NK-92 treated with Interleukin-12 subunit alpha and Interleukin-12 subunit beta, amount 100 ng/mL, for 24 hours (cell line): ENCODE measurements around the gene RBM15B.
"Not testable (repeated sequence)": the region's sequence is repeated elsewhere in the genome, so short reads cannot be mapped to it uniquely, and the experiment has no call there.

Experiments used
- DNase-seq: peaks from one replicate; lab custom pipeline; 2025; lab: John Stamatoyannopoulos, UW

The RBM15B gene

DNA sequence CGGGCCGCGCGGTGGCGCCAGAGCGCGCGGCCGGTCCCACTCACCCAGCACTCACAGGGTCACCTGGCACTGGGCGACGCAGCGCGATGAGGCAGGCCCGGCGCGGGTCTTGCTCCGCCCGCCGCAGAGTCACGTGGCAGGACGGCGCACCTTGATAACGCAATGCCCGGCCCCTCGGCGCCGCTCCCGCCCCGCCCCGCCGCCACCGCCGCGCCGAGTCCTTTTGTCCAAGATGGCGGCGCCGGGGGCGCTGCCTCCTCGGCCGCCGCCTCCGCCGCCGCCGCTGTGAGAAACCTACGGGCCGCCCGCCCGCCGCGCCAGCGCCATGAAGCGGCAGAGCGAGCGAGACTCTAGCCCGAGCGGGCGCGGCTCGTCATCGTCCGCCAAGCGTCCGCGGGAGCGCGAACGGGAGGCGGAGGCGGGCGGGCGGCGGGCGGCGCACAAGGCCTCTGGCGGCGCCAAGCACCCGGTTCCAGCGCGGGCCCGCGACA, at the start of gene RBM15B:
RBM15B (plus strand) TSS at position 211 of the 491 bp plus-strand sequence; CDS start at position 326, 115 bp downstream.
- DNase-seq = peak; percentile 87

- DNase-seq = no peak
Measured at GRCh38 chr3:51343918-51344687, 47.0 kb upstream of the RBM15B start.

GRCh38 chr3:51350751-51351150, 40.3 kb upstream of the RBM15B start:
- DNase-seq = no peak

DNA sequence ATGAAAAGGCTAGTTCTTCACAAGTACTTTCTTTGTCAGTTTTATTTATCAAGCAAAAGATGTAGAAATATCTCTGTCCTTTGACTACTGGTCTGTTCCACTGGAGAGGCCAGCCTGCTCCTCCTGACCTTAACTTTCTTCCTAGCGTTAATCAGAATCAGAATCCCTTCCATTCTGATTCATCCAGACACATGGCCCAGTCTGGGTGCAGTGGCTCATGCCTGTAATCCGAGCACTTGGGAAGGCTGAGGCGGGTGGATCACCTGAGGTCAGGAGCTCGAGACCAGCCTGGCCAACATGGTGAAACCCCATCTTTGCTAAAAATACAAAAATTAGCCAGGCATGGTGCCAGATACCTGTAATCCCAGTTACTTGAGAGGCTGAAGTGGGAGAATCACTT, 38.0 kb upstream of the RBM15B start:
- DNase-seq = no peak

- no peak for DNase-seq
Measured at GRCh38 chr3:51353691-51354090, 37.4 kb upstream of the RBM15B start.

DNA sequence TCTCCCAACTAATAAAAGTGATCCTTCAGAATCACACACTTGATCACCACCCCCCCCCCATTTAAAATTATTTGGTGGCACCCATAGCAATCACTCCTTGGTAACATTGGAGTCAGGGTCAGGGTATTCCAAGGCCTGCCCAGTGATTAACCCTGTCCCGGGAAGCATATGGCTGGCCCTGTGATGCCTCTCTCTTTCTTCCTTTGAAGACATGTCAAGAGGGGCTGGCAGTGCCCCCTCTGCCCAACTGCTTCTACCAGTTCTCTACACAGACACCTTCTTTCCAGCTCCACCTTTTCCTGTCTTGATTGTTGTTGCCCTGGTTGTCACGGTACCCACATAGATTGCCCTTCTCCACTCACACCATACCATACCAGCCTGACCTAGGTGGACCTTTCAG, 36.9 kb upstream of the RBM15B start:
- DNase-seq = no peak

DNA sequence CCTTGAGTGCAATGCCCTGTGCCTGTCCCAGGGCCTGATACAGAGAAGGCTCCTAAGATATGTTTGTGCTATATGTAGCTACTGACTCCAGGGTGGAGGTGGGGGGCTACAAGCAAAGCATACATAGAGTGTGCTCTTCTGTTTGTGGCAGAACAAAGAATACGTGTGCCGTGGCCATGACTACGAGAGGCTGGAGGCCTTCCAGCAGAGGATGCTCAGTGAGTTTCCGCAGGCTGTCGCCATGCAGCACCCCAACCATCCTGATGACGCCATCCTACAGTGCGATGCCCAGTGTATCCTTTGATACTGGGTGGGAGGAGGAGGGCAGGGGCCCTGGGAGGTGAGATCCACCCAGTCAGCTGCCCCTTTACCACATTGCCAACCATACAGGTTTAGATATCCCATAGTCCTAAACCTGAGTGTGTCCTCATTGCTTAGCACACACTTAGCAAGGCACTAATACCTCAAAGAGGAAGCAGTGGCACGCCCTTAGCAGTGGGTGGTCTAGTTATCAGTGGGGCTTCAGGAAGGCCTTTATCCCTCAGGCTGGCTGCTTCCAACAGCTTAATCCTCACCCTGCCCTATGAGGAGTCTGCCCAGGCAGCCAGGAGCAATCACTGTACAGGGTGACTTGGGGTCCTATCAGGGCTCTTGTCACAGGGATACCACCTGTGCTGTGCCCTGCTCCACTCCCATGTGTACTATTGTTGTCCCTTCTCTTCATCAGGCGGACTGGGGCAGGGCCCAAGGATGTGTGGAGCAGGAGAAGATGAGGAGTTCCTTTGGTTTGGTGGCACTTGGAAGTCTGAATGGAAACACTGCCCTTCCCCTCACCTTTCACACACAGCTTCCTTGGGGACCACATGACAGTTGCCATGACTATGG, 36.1 kb upstream of the RBM15B start:
- DNase-seq = no peak

DNA sequence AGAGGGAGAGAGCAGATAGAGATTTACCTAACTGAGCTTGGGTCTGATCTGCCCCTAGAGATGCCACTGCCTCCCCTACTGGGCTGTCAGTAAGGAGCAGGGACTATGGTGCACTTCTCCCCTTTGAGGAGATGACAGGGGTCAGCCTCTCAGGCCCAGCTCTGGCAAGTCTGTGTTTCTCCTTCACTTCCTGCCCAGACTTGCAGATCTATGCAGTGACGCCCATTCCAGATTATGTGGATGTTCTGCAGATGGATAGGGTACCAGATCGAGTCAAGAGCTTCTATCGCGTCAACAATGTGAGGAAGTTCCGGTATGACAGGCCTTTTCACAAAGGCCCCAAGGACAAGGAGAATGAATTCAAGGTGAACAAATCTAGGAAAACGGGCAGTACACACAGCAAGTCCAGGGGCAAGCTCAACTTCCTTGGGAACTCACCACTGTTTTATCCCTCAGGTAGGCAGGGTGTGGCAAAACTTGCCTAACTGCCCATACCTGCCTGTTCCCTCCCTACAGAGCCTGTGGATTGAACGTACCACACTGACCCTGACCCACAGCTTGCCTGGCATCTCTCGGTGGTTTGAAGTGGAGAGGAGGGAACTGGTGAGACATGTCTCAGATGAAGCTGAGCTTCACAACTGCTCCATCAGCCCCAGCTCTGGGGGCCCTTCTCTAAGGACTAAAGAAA, 35.0 kb upstream of the RBM15B start:
- DNase-seq = no peak

- DNase-seq = no peak
Measured at GRCh38 chr3:51357856-51358255, 33.2 kb upstream of the RBM15B start.

DNA sequence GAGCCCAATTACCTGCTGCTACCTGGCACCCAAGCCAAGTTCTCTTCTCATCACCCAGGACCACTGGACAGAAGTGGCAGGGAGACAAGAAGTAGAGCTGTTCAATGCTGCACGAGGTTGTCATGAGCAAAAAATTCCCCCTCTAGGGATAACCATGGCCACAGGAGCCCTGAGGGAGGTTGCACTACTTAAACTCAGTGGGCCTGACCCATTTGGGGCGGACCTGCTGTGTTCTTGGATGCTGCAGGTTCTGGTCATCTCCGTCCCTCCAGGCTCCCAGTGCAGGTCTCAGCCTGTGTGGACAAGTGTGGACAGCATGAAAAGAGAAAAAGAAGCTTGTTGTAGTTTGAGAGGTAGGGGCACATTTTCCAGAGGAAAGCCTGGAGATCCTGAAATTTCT, 32.1 kb upstream of the RBM15B start:
- DNase-seq = no peak

GRCh38 chr3:51360806-51361205, 30.3 kb upstream of the RBM15B start:
- DNase-seq = no peak

DNA sequence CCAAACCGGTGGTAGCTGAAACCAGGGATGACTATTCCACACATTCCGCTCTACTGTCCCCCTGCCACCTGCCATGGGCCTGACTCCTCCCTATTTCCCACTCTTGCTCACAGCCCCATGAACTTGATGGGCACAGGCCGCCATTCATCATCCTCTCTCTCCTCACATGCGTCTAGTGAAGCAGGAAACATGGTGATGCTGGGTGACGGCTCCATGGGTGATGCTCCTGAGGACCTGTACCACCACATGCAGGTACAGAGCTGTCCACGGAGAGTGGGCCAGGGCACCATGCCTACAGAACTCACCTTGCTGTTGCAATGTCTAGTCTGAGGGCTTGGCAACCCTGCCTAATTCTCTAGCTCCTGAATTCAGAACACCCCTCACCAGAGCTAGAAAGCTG, 29.3 kb upstream of the RBM15B start:
- DNase-seq = no peak

DNA sequence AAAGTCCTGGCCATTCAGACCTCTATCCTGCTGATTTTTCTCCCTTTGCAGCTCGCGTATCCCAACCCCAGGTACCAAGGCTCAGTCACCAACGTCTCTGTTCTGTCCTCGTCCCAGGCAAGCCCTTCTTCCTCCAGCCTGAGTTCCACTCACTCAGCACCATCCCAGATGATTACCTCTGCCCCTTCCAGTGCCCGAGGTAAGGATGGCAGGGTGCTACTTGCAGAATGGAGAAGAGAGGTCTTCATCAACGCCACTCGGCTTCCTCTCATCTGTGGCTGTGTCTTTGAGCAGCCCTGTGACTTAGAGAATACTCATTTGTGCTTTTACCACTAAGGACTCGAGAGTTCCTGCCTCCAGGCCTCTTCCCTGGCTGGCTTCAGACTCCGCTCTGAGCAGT, 28.6 kb upstream of the RBM15B start:
- no peak for DNase-seq

GRCh38 chr3:51368276-51368675, 22.8 kb upstream of the RBM15B start:
- not testable (repeated sequence) for DNase-seq

DNA sequence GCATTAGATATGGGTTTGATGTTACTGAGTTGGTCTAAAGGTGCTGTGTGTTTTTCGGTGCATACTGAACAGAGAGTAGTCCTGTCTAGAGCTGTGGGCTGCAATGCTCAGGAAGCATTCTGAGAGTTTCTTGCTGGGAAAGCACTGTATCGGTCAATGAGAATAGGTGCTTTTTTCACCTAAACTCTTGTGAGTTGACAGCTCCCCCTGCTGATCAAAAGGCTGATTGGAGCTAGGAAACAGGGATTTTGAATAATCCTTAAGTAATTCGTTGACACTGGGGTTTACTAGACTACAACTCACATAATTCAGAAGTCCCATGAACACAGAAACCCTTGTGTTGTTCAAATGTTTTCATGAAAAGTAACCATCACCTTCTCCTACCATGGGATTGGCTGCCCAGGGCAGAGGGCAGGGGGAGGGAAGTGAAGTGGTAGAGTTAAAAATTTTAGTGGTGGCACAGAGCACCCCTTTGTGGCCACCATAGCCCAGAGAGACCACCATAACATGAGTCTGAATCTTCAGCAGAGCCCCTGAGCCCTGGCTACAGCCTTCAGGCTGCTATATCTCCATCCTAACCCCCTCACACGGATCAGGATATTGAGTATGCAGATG, 19.0 kb upstream of the RBM15B start:
- DNase-seq = no peak

- no peak for DNase-seq
Measured at GRCh38 chr3:51373658-51374421, 17.2 kb upstream of the RBM15B start.

DNA sequence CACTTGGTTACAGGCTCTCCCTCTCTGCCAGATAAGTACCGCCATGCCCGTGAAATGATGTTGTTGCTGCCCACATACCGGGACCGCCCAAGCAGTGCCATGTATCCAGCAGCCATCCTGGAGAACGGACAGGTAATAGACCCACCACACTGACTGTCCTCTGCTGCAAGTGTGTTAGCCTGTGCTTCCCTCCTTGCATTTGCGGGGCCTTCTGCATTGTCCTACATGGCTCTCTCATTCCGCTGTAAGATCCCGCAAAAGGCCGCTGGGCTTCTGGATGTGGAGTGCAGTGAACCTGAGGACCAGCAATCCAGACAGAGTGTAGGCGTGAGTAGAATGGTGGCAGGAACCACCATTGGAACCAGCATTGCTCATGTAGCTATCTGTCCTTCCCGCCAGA, 16.6 kb upstream of the RBM15B start:
- DNase-seq = no peak

DNA sequence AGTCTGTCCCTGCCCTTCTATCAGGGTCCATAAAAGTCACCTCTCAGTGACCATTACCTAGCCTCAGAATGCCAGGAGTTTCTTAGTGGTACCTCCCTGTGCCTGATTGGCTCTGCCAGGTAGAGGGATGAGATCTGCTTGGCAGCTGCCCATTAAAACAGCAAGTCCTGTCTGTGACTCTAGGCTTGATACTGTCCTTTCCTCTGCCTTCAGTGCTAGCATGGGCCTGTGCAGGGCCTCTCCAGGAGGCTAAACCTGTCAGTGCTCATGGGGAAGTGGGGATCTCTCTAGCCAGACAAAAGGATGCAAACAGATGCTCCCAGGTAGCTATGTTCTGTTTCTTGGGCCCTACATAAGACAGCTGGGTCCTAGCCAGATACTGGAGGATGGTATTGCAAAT, 15.9 kb upstream of the RBM15B start:
- no peak for DNase-seq

GRCh38 chr3:51375571-51375970, 15.5 kb upstream of the RBM15B start:
- DNase-seq = no peak

GRCh38 chr3:51378065-51378464, 13.0 kb upstream of the RBM15B start:
- no peak for DNase-seq

DNA sequence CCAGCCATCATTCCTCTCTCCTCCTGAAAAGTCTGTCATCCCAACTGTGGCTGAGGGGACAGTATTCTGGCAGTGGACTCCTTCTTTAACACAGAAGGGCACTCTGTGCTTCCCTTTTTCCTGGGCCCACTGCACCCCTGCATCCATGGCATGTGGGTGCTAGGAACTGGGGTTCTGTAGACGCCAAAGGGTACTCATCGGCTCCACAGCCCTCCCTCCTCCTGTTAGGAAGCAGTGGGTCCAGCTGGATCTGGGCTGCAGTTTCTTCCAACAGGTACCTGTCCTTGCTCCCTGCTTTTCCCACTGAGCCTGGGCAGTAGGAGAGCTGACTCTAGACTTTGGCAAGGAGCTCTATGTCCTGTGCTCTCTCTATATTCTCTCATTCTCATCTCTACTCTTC, 12.4 kb upstream of the RBM15B start:
- no peak for DNase-seq
